Measurements from ENCODE around the gene MICB.

GRCh38 chr6:31528821-31529328 is 30.9 kb downstream of the MICB start, which contains the start of gene MCCD1:
- TF ChIP-seq CTCF (IDR thresholded peaks at IDR 0.05; ENCODE audit: low read depth, low read length) (no peak), POLR2A (IDR thresholded peaks at IDR 0.05; ENCODE audit: extremely low read depth, insufficient read length) (no peak)

Measured in NB4 (cell line).